A549 (cell line): ENCODE data around the gene PARP11. TPM values are rescaled to one million over a fixed set of nuclear protein-coding genes. Genes with fewer than 3 reads are reported as not detected.

Source experiments
- ATAC-seq, 2 experiments: fragments of 200-7000 bp in 1 of 2; fragments of >200 bp in 1 of 2; cut with Nextera tagmentation in 1 of 2; cut with Tn5 transposase in 1 of 2; 3 replicates each; pipeline versions ENCODE4 v1.8.0 to v1.9.1; 2018 to 2020; ENCODE audit warnings: mild to moderate bottlenecking in 1 of 2, moderate library complexity in 1 of 2
- CTCF ChIA-PET: fragments of 300-600 bp; sonication (Branson Sonifier 250); formaldehyde crosslinking; extraction: SDS; loops from one replicate; lab custom pipeline; 2021; ENCODE audit warnings: antibody characterized with exemption, inconsistent platforms; lab: Yijun Ruan, JAX
- POLR2A ChIA-PET: fragments of 350-600 bp; formaldehyde crosslinking; extraction: SDS; loops from one replicate; lab custom pipeline; 2021; ENCODE audit warnings: antibody characterized with exemption, inconsistent platforms; lab: Yijun Ruan, JAX
- DNase-seq, 2 experiments: peaks; one replicate each; pipeline versions ENCODE4 v3.0.0 to v3.0.0-alpha.2; 2011 to 2016; ENCODE audit warnings: low read depth in 1 of 2, low spot score in 1 of 2
- FAIRE-seq: peaks from 2 replicates; lab custom pipeline; 2011; peaks lifted over from hg19 to GRCh38; lab: Jason Lieb, UNC
- H3K27ac ChIP-seq, 2 experiments: fragments of >200 bp; sonication (Bioruptor Twin); formaldehyde crosslinking; 3 replicates each; pipeline ENCODE4 v1.5.1; 2016 to 2017
- H3K4me1 ChIP-seq: fragments of >200 bp; sonication (Bioruptor Twin); formaldehyde crosslinking; 3 replicates; pipeline ENCODE4 v1.6.1; 2016
- H3K4me2 ChIP-seq: fragments of >200 bp; sonication (Bioruptor Twin); formaldehyde crosslinking; 3 replicates; pipeline ENCODE4 v1.6.1; 2016
- H3K4me3 ChIP-seq: fragments of >200 bp; sonication (Bioruptor Twin); formaldehyde crosslinking; 3 replicates; pipeline ENCODE4 v1.5.1; 2016
- H3K9me3 ChIP-seq: fragments of >200 bp; sonication (Bioruptor Twin); formaldehyde crosslinking; 3 replicates; pipeline ENCODE4 v1.6.1; 2016
- BHLHE40 ChIP-seq: IDR thresholded peaks from 2 replicates; pipeline ENCODE4 v1.6.1; 2012; ENCODE audit warnings: low read depth, low read length, inconsistent platforms
- CHD2 ChIP-seq: fragments of 150-350 bp; IDR thresholded peaks from 2 replicates; pipeline ENCODE4 v1.6.1; 2014; ENCODE audit warnings: low read length; ENCODE audit not compliant: partially characterized antibody
- E2F6 ChIP-seq: IDR thresholded peaks from 2 replicates; pipeline ENCODE4 v1.6.1; 2012; ENCODE audit warnings: low read depth, borderline replicate concordance
- EHF ChIP-seq: fragments of 250-450 bp; sonication (Bioruptor Pico); IDR thresholded peaks from 2 replicates; pipeline ENCODE4 v1.5.0; 2020; ENCODE audit warnings: mild to moderate bottlenecking
- EP300 ChIP-seq, 2 experiments: fragments of >200 bp; sonication (Bioruptor Twin); formaldehyde crosslinking; IDR thresholded peaks; 2 replicates in 1 of 2; 3 replicates in 1 of 2; pipeline ENCODE4 v1.6.1; 2016 to 2017
- FOSB ChIP-seq: fragments of 250-450 bp; sonication (Bioruptor Pico); IDR thresholded peaks from 2 replicates; pipeline ENCODE4 v1.5.0; 2020; ENCODE audit warnings: mild to moderate bottlenecking, moderate library complexity
- FOSL2 ChIP-seq, 2 experiments: fragments of 450-650 bp in 1 of 2; fragments of >200 bp in 1 of 2; sonication (Bioruptor Twin) in 1 of 2; formaldehyde crosslinking; IDR thresholded peaks; 2 replicates each; pipeline versions ENCODE4 v1.5.0 to v1.6.1; 2016 to 2020; ENCODE audit warnings: mild to moderate bottlenecking in 1 of 2, moderate library complexity in 1 of 2
- FOXS1 ChIP-seq: fragments of 250-450 bp; sonication (Bioruptor Pico); IDR thresholded peaks from 2 replicates; pipeline ENCODE4 v1.5.0; 2020; ENCODE audit warnings: mild to moderate bottlenecking, moderate library complexity
- GATA3 ChIP-seq: IDR thresholded peaks from 2 replicates; pipeline ENCODE4 v1.6.1; 2012; ENCODE audit warnings: borderline replicate concordance
- HDAC2 ChIP-seq: fragments of 200-600 bp; sonication (generic); IDR thresholded peaks from 2 replicates; pipeline ENCODE4 v1.6.1; 2016
- HEYL ChIP-seq: fragments of 250-450 bp; sonication (Bioruptor Pico); IDR thresholded peaks from 2 replicates; pipeline ENCODE4 v1.8.0; 2021; ENCODE audit warnings: mild to moderate bottlenecking, moderate library complexity
- HMGXB4 ChIP-seq: fragments of 250-450 bp; sonication (Bioruptor Pico); IDR thresholded peaks from 2 replicates; pipeline ENCODE4 v1.5.0; 2021; ENCODE audit warnings: mild to moderate bottlenecking, moderate library complexity, borderline replicate concordance
- KDM1A ChIP-seq: fragments of 200-600 bp; sonication (generic); IDR thresholded peaks from 2 replicates; pipeline ENCODE4 v1.6.1; 2016; ENCODE audit warnings: low read depth, mild to moderate bottlenecking
- MAFK ChIP-seq: fragments of 450-650 bp; IDR thresholded peaks from 2 replicates; pipeline ENCODE4 v1.6.1; 2014; ENCODE audit not compliant: partially characterized antibody
- MAZ ChIP-seq: fragments of 150-350 bp; IDR thresholded peaks from 2 replicates; pipeline ENCODE4 v1.6.1; 2014; ENCODE audit warnings: antibody characterized with exemption, low read depth, low read length, borderline replicate concordance
- MYC ChIP-seq: IDR thresholded peaks from 2 replicates; pipeline ENCODE4 v1.6.1; 2012; ENCODE audit warnings: mild to moderate bottlenecking, inconsistent platforms, low read length, improper control_type of control experiment, borderline replicate concordance
- NR3C1 ChIP-seq: fragments of >200 bp; sonication (Bioruptor Twin); formaldehyde crosslinking; IDR thresholded peaks from 3 replicates; pipeline ENCODE4 v1.6.1; 2017
- PHF8 ChIP-seq: fragments of 200-600 bp; sonication (generic); IDR thresholded peaks from 2 replicates; pipeline ENCODE4 v1.6.1; 2016; ENCODE audit warnings: low read depth, mild to moderate bottlenecking, antibody characterized with exemption, moderate library complexity, borderline replicate concordance
- POLR2A ChIP-seq: IDR thresholded peaks from 2 replicates; pipeline ENCODE4 v1.6.1; 2012; ENCODE audit warnings: mild to moderate bottlenecking, low read length
- RFX5 ChIP-seq: fragments of 450-650 bp; IDR thresholded peaks from 2 replicates; pipeline ENCODE4 v1.7.1; 2014; ENCODE audit warnings: antibody characterized with exemption, mild to moderate bottlenecking, moderate library complexity
- RNF2 ChIP-seq: fragments of 200-600 bp; sonication (generic); IDR thresholded peaks from 2 replicates; pipeline ENCODE4 v1.6.1; 2016; ENCODE audit warnings: low read depth, mild to moderate bottlenecking, antibody characterized with exemption, moderate library complexity, borderline replicate concordance
- SMC3 ChIP-seq: fragments of >200 bp; sonication (Bioruptor Twin); formaldehyde crosslinking; IDR thresholded peaks from 3 replicates; pipeline ENCODE4 v1.6.1; 2018; ENCODE audit warnings: inconsistent platforms
- TP53 ChIP-seq: fragments of 250-450 bp; sonication (Bioruptor Pico); IDR thresholded peaks from 2 replicates; pipeline ENCODE4 v1.5.0; 2021; ENCODE audit warnings: mild to moderate bottlenecking, moderate library complexity
- ZC3H11A ChIP-seq: fragments of 450-650 bp; IDR thresholded peaks from 2 replicates; pipeline ENCODE4 v1.6.1; 2014; ENCODE audit warnings: antibody characterized with exemption, mild to moderate bottlenecking
- WGBS: methylation state at CpG from one replicate; pipeline ENCODE4 v1.1.6; 2017; ENCODE audit errors: missing lambda C conversion rate; 5-methylcytosine and 5-hydroxymethylcytosine counted together
- polyA plus RNA-seq, 4 experiments: library from polyadenylated mRNA; depleted of rRNA in 3 of 4; stranded (reverse); fragments of >200 nt; fragmentation: RNase III in 1 of 4; extraction: RNeasy Plus Mini Kit Qiagen cat#74134 plus additional on column Dnase treatment in 1 of 4; gene quantifications; 2 replicates in 3 of 4; 3 replicates in 1 of 4; pipeline ENCODE4 v1.2.3, GENCODE V29; 2011 to 2017
- TF ChIP-seq, protein P1 (sequence below): IDR thresholded peaks from 2 replicates; pipeline ENCODE4 v1.6.1; 2012
- TF ChIP-seq, protein P2 (sequence below): fragments of >200 bp; sonication (Bioruptor Twin); formaldehyde crosslinking; IDR thresholded peaks from 2 replicates; pipeline ENCODE4 v1.6.1; 2016

The PARP11 gene
- polyA plus RNA-seq, 2 of the 4 experiments (the other 2 are of a cell fraction): 2.1 to 6.7 TPM

DNA sequence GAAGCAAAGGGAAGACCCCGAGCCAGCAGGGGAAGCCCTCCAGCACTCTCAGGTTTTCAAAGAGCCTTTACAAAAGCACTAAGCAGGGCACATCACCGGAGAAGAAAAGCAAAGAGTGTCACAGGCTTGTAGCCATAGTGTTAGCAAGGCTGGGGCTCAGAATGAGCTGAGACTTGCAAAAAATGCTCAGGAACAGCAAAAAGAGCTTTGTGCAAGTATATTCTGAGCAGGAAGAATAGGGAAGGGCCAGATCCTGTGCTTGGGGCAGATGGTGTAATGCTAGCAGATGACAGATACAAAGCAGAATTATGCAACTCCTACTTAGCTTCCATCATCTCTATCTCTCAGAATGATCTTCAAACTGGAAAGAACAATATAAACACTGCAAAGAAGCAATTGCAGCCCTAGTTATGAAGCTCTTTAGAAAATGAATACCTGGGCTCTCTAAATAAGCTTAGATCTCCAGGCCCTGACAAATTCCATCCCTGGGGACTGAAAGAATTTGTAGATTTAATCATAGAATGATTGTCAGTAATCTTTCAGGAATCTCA, 23.7 kb upstream of the PARP11 start:
- DNase-seq (no peak), ATAC-seq (no peak), FAIRE-seq (no peak)
- Histone ChIP-seq H3K4me1 (no peaks in the 10 kb centered on the region), H3K9me3 (no peaks in the 10 kb centered on the region), H3K4me2 (no peak overlapping the region), H3K4me3 (no peak overlapping the region), H3K27ac (no peak overlapping the region)
- TF ChIP-seq KDM1A: no peak
- TF ChIP-seq FOSB (CRISPR knock-in tag): no peak
- TF ChIP-seq EP300 (IDR thresholded peaks at IDR 0.05): no peak
- TF ChIP-seq CHD2: no peak
- no peak for TF ChIP-seq POLR2A
- TF ChIP-seq GATA3: no peak
- TF ChIP-seq EHF: no peak
- TF ChIP-seq HDAC2: no peak
- no peak for TF ChIP-seq MAZ
- TF ChIP-seq MYC: no peak
- no peak for TF ChIP-seq MAFK
- 0% methylated on average over 2 of the region's 2 CpGs for WGBS
- CTCF ChIA-PET: interaction anchor here (2.2 to 2.8 kb wide), 2 partner anchors 11 to 380 kb away, joined by 13 to 17 read pairs; no protein-coding TSS in a partner anchor
- POLR2A ChIA-PET: no interaction called here

GRCh38 chr12:3896356-3896755, 23.2 kb upstream of the PARP11 start:
- TF ChIP-seq ZC3H11A (no peak), TP53 (no peak), FOSL2 (IDR thresholded peaks at IDR 0.05) (no peak), FOSL2 (CRISPR knock-in tag; IDR thresholded peaks at IDR 0.05) (no peak), HEYL (no peak), PHF8 (no peak), MAZ (no peak), RFX5 (no peak)
- TF ChIP-seq, protein P1, sequence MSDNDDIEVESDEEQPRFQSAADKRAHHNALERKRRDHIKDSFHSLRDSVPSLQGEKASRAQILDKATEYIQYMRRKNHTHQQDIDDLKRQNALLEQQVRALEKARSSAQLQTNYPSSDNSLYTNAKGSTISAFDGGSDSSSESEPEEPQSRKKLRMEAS: no peak
- Histone ChIP-seq H3K9me3 (no peaks in the 10 kb centered on the region), H3K4me2 (no peak overlapping the region), H3K4me3 (no peak overlapping the region), H3K27ac (no peak overlapping the region), H3K4me1 (no peaks in the 10 kb centered on the region)
- ATAC-seq (no peak), DNase-seq (no peak), FAIRE-seq (no peak)
- ChIA-PET POLR2A (no interaction called here), CTCF (interaction anchor here (2.2 to 2.8 kb wide), 2 partner anchors 11 to 381 kb away, joined by 13 to 17 read pairs; no protein-coding TSS in a partner anchor)
- WGBS: 3% methylated on average over 2 of the region's 2 CpGs

DNA sequence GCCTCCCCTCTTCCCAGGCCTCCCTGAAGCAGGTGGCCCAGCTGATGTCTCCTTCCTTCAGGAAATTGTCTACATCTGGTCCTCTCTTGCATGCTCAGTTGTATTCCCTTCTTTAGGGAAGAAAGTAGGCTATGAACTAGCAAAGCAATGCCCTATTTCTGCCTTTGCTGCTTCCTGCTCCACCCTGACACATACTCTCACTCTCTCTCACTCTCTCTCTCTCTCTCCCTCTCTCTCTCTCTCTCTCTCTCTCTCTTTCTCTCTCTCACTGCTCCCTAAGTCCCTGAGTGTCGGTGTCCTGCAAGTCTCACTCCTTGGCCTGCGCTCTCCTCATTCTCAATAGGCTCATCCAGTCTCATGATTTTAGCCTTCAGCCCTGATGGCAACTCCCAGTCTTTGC, 19.4 kb upstream of the PARP11 start:
- no peak for ATAC-seq
- no peak for TF ChIP-seq NR3C1
- TF ChIP-seq SMC3: no peak
- no peak for TF ChIP-seq RNF2
- TF ChIP-seq MAFK: no peak
- TF ChIP-seq, protein P2, sequence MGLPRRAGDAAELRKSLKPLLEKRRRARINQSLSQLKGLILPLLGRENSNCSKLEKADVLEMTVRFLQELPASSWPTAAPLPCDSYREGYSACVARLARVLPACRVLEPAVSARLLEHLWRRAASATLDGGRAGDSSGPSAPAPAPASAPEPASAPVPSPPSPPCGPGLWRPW: no peak
- no peak for TF ChIP-seq EP300 (IDR thresholded peaks at IDR 0.05)
- TF ChIP-seq BHLHE40: no peak
- TF ChIP-seq HMGXB4 (CRISPR knock-in tag): no peak
- TF ChIP-seq FOXS1 (CRISPR knock-in tag): no peak
- no peak for TF ChIP-seq PHF8
- TF ChIP-seq E2F6: no peak
- no peak for TF ChIP-seq HEYL
- TF ChIP-seq, all 56 proteins: peak for 0
- Histone ChIP-seq H3K9me3 (no peaks in the 10 kb centered on the region), H3K4me3 (no peak overlapping the region), H3K27ac (no peak overlapping the region), H3K4me2 (no peak overlapping the region), H3K4me1 (no peaks in the 10 kb centered on the region)
- DNase-seq (no peak), FAIRE-seq (no peak)
- CTCF ChIA-PET: interaction anchor here (1.2 to 11.6 kb wide), 4 partner anchors 7 to 389 kb away, joined by 8 to 235 read pairs (median 10); no protein-coding TSS in a partner anchor
- POLR2A ChIA-PET: no interaction called here
- WGBS: 3% methylated on average over 2 of the region's 2 CpGs
